HL-60/S4 (cell line): Measurements from ENCODE around the gene UBXN6.

Experiments used
- in situ Hi-C: fragments of 300-500 bp; cut with MboI; formaldehyde crosslinking; loops from 2 replicates; pipeline ENCODE4 v1.14.3; 2022; ENCODE audit warnings: low sequenced_read_pairs

UBXN6 gene

DNA sequence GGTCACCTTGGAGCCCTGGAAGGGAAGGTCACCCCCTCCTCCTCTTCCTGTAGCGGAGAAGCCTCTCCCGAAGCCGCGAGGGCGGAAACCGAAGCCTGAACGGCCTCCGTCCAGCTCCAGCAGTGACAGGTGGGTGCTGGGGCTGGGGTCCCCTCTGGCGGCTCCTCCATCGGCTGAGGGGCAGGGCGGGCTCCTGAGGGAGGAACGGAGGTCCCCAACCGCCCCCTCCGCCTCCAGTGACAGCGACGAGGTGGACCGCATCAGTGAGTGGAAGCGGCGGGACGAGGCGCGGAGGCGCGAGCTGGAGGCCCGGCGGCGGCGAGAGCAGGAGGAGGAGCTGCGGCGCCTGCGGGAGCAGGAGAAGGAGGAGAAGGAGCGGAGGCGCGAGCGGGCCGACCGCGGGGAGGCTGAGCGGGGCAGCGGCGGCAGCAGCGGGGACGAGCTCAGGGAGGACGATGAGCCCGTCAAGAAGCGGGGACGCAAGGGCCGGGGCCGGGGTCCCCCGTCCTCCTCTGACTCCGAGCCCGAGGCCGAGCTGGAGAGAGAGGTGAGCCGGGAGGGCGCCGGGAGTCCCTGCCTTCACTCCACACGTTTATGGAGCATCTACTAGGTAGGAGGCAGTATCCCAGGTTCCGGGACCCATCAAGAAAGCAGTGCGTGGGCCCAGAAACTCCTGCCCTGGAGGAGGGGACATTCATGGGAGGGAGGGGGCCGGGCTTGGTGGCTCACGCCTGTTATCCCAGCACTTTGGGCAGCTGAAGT is 36.5 kb upstream of the UBXN6 start:
- in situ Hi-C loops, result no loop called here

GRCh38 chr19:4493104-4493928 is 35.7 kb upstream of the UBXN6 start:
- in situ Hi-C loops, result no loop called here

GRCh38 chr19:4492337-4493103 is 34.9 kb upstream of the UBXN6 start:
- in situ Hi-C loops, result no loop called here

DNA sequence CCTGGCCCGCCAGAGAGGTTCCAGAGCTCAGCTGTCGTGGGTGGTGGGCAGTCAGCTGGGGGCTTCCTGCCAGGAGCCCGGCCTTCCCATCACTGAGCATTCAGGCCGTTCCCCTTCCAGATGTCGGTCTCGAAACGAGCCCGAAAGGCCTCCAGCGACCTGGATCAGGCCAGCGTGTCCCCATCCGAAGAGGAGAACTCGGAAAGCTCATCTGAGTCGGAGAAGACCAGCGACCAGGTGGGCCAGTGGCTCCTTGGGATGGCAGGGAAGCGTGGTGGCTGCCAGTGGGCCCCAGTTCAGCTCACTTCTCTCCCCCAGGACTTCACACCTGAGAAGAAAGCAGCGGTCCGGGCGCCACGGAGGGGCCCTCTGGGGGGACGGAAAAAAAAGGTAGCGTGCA is 33.9 kb upstream of the UBXN6 start:
- in situ Hi-C loops, result no loop called here

DNA sequence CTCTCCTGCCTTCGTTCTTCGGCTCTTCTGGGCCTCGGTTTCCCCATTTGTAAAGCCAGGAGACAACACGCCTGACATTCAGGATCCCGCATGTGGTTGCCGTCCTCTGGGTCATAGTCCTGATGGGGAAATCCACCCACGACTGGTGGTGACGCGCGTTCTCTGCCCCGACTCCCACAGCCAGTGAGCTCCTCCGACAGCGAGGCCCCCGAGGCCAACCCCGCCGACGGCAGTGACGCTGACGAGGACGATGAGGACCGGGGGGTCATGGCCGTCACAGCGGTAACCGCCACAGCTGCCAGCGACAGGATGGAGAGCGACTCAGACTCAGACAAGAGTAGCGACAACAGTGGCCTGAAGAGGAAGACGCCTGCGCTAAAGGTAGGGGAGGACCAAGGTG is 30.9 kb upstream of the UBXN6 start:
- in situ Hi-C loops, result no loop called here

DNA sequence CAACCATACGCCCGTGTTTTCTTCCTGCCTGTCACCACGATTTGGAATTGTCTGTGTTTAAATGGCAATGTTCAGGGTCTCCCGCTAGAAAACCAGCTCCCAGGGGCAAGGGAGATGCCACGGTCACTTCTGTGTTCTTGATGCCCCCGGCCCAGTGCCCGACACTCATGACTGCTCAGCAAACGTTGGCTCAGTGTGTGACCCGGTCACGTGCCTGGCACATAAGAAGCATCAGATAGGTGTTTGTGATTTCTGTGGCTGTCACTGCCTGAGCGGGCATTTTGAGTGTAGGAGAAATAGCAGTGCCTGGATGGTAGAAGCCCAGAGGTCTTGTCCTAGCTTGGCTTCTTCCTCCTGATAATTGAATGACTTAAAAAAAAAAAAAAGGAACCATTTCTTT is 30.0 kb upstream of the UBXN6 start:
- in situ Hi-C loops, result no loop called here

DNA sequence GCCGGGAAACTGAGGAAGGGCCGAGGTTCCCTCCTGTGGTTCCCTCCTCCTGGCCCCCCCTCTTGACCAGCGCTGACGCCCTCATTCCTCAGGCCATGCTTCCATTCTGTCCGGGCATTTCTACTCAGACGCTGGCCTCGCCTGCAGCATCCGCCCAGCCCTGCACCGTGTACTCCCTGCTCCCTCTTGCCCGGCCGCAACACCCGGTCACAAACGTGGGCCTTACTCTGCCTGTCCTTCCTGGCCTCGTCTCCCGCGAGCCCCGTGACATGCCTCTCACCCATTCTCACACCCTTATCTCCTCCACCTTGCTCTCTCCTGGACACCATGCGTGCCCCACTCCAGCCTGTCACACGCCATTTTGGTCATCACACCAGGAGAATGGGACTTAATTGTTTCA is 25.8 kb upstream of the UBXN6 start:
- in situ Hi-C loops, result no loop called here

DNA sequence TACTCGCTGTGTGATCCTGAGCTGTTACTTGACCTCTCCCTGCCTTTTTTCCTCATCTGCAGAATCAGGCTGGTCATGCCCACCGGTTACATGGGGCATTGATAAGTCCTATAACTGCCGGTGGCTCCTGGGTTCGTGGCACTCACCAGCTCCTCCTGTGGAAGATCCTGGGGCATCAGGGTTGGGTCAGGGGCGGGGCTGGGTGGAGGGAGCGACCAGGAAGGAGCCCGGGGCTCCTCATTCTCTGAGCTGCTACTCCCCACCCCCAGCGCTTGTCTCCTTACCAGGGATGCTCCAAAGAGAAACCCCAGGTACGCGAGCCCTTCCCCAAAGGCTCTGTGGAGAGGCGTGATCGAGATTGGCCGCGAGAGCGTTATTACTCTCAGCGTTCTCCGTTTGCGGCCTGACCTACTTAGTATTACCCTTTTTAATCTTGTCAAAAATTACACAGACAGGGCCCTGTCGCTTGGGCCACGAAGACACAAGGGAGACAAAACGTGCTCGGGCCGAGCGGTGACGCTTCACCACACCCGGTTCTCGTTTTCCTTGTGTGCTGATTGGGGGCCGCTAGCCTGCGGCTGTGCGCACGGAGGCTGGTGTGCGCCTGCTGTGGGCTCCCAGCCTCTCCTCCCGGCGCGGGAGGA is 25.2 kb upstream of the UBXN6 start:
- in situ Hi-C loops, result no loop called here

DNA sequence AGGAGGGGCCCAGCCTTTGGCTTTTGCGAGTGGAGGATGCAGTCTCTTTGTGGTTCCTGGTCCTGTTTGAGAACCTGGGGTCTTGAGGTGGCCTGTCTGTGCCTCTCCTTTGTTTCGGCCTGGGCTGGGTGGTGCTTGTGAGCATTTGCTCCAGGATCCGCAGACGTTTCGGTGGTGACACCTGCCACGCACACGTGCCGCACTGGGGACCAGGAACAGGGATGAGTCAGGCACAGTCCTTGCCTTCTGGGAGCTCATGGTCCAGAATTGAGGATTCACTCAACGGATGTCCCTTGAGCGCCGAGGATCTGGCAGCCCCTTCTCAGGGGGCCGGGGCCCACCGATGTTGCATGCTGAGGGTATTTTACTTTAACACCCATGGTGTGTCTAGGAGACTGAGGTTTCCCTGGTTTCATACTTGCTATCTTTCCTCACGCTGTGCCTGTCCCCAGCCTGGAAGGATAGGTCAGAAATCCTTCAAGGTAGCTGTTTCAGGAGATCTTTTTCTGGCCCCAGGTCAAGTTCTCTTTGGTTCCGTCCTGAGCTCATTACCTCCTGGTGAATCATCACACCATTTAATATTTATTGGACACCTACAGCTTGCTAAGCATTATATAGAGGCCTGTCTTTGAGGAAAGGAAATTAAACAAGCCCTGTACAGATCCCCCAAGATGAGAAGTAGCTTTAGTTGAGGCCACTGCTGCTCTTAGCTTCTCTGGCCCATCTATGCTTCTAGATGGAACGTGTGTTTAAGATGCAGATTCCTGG is 19.6 kb upstream of the UBXN6 start:
- in situ Hi-C loops, result no loop called here

DNA sequence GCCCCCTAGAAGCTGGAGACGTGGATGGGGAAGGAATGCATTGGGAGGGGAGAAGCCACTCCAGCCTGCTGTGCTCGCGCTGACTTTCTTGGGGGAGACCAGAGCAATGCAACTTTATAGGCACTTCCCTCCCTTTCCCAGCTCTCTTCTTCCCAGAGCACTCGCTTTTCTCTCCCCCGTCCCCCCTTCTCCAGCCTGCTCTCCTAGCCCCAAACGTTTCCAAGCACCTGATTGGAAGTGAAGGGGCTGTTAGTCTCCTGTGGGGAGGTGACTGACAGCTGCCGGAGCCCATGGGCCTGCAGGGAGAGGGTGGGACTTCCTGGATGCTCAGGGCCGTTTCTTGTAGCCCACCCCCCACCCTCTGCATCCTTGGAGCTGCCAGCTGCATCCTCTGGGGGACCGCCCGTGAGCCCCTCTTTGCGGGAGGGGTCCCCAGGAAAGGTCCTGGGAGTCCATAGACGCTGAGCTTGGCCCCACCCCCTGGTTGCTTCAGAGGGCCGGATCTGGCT is 17.0 kb upstream of the UBXN6 start:
- in situ Hi-C loops, result no loop called here

DNA sequence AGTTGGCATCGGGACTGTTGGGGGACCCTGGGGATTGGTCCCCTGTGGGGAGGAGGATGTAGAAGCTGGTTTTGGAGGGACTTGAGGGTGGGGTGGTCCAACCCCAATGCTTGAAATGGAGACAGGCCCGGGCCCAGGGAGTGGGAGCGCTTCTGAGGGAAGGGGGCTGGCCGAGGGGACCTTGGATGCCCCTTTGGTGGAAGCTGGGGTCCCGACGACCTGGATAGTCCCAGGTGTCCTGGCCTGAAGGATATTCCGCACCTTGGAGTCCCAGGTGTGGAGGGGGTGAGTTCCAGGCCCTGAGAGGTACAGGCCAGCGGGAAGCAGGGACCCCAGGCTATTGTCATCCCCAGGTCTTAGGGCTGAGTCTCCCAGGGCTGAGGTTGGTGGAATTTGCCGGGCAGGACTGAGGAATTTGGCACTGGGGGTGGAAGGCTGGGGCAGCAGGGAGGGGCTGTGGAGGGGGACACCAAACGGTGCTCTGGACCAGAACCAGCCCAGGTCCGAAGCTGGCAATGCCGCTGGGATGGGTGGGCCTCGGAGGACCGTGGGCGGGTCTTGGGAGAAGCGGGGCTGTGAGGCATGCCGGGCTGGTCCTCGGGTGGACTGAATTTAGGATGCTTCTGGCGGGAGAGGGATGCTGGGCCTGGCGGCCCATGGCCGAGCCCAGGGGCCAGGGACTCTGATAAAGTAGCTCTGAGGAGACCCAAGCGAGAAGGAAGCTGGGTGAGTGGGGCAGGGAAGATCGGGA is 16.3 kb upstream of the UBXN6 start:
- in situ Hi-C loops, result no loop called here

DNA sequence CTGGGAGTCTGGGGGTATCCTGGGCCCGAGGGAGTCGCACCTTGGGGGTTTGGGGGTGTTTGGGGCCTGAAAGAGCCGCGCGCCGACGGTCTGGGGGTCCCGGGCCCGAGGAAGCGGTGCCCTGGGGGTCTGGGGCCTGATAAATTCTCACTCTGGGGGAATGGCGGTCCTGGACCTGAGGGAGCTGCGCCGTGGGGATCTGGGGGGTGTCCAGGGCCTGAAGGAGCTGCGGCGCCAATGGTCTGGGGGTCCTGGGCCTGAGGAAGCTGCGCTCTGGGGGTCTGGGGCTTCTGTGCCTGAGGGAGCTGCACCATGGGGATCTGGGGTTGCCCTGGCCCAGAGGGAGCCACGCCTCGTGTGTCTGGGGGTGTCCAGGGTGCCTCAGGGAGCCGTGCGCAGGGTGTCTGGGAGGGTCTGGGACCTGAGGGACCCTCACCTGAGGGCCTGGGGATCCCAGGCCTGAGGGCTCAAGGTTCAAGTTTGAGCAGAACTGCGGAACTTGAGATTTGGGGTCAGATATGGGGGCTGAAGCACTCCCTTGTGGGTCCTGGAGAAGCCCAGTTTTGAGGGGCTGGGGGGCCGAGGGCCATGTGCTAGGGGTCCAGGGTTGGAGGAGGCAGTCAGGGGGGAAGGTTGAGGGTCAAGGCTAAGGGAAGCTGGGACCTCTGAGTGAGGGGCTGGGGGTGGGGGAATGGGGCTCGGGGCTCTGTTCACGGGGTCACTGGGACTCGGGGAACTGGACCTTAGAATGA is 15.6 kb upstream of the UBXN6 start:
- in situ Hi-C loops, result no loop called here

DNA sequence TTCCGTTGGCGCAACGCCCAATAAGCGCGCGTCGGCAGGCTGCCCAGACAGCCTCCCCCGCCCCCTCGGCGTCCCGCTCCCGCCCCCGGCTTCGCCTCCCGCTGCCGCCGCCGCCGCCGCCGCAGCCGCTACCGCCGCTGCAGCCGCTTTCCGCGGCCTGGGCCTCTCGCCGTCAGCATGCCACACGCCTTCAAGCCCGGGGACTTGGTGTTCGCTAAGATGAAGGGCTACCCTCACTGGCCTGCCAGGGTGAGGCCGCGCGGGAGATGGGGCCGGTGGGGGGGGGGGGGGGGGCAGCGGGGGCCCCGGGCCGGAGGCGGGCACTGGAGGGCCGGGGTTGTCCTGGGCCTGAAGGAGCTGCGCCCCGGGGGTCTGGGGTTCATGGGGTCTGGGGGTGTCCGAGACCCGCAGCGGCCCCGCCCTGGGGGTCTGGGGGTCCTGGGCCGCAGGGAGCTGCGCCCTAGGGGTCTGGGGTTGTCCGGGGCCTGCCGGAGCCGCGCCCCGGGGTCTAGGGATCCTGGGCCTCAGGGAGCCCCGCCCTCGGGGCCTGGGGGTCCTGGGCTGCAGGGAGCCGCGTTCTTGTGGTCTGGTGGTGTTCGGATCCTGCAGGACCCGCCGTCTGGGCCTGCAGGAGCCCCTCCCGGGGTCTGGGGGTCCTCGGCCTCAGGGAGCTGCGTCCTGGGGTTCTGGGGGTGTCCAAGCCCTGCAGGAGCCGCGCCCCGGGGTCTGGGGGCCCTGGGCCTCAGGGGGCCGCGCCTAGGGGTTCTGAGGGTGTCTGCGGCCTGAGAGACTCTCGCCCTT is 14.8 kb upstream of the UBXN6 start, which contains the start of gene HDGFL2:
Gene HDGFL2, plus strand, starts transcription at position 124 of the 801 bp plus-strand sequence. Its CDS starts 54 bp downstream, at position 178.
- in situ Hi-C loops, result no loop called here

DNA sequence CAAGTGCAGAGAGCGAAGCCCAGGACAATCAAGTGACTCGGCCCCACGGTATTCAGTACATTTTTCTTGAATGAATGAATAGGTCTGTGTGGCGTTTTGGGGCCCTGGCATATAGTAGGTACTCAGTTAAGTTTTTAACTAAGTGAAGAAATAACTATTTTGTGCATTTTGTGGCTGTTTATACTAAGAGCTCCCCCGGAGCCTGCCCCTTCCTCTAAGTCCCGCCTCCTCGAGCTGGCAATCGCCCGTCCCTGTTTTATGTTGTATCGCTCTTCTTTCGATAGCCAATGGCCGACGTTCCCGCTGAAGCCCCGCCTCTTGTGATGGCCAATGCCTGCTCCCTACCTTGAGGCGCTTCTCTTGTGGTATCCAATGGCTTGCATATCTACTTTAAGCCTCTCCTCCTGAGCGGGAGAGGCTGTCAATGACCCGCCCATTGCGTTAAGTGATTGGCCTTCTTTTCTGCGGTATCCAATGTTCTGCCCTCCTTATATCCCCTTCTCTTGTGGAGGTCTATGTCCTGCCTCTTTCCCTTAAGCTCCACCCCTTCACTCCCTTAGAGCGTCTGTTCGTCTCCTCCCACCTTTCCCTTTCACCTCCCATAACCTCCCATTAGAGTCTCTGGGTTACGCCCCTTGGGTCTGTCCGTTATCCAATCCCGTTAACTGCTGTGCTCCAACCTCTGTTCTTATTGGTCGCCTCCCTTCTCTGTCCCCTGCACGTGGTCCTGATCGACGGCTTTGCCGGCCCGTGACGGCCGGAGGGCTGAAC is 14.0 kb upstream of the UBXN6 start:
- in situ Hi-C loops, result no loop called here

DNA sequence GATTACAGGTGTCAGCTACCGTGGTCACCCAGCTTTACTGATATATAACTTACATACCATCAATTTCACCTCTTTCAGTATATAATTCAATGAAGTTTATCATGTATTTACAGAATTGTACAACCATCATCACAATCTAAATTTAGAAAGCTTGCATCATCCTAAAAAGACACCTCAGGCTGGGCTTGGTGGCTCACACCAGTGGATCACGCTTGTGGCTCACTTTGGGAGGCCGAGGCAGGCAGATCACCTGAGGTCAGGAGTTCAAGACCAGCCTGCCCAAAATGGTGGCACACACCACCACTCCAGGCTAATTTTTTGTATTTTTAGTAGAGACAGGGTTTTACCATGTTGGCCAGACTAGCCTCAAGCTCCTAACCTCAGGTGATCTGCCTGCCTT is 10.2 kb upstream of the UBXN6 start:
- in situ Hi-C loops, result no loop called here

GRCh38 chr19:4464815-4465581 is 7.4 kb upstream of the UBXN6 start:
- in situ Hi-C loops, result no loop called here
